SK-N-MC (cell line): ENCODE results near the gene GSS.

ENCODE experiments used
- DNase-seq: peaks from one replicate; pipeline ENCODE4 v3.0.0-alpha.2; 2011; ENCODE audit warnings: low read depth, low spot score
- H3K27ac ChIP-seq: fragments of 200-600 bp; sonication (generic); 2 replicates; pipeline ENCODE4 v1.5.1; 2016; ENCODE audit warnings: mixed run types
- H3K36me3 ChIP-seq: fragments of 200-600 bp; sonication (generic); 2 replicates; pipeline ENCODE4 v1.6.1; 2017; ENCODE audit warnings: antibody characterized with exemption, low read length, mixed read lengths; ENCODE audit not compliant: insufficient read depth
- H3K4me3 ChIP-seq: fragments of 200-600 bp; sonication (generic); 2 replicates; pipeline ENCODE4 v1.5.1; 2016
- H3K9ac ChIP-seq: fragments of 200-600 bp; sonication (generic); 2 replicates; pipeline ENCODE4 v1.8.0; 2017; ENCODE audit warnings: mixed run types, mixed read lengths; ENCODE audit not compliant: insufficient read length
- H3K9me3 ChIP-seq: fragments of 200-600 bp; sonication (generic); 2 replicates; pipeline ENCODE4 v1.6.1; 2017; ENCODE audit warnings: low read depth, mild to moderate bottlenecking, antibody characterized with exemption, low read length, moderate library complexity, mixed read lengths
- EZH2 ChIP-seq: fragments of 200-600 bp; sonication (generic); IDR thresholded peaks from one replicate; pipeline ENCODE4 v1.6.1; 2017; ENCODE audit warnings: antibody characterized with exemption
- FOXP2 ChIP-seq: optimal IDR thresholded peaks from 2 replicates; pipeline ENCODE3; 2011; ENCODE audit warnings: mild to moderate bottlenecking, moderate library complexity; ENCODE audit not compliant: insufficient read depth; ENCODE audit errors: extremely low read length, control extremely low read depth
- POLR2AphosphoS5 ChIP-seq: IDR thresholded peaks from 2 replicates; pipeline ENCODE4 v1.6.1; 2012; ENCODE audit warnings: mild to moderate bottlenecking, low read depth, low read length, borderline replicate concordance

The GSS gene

DNA sequence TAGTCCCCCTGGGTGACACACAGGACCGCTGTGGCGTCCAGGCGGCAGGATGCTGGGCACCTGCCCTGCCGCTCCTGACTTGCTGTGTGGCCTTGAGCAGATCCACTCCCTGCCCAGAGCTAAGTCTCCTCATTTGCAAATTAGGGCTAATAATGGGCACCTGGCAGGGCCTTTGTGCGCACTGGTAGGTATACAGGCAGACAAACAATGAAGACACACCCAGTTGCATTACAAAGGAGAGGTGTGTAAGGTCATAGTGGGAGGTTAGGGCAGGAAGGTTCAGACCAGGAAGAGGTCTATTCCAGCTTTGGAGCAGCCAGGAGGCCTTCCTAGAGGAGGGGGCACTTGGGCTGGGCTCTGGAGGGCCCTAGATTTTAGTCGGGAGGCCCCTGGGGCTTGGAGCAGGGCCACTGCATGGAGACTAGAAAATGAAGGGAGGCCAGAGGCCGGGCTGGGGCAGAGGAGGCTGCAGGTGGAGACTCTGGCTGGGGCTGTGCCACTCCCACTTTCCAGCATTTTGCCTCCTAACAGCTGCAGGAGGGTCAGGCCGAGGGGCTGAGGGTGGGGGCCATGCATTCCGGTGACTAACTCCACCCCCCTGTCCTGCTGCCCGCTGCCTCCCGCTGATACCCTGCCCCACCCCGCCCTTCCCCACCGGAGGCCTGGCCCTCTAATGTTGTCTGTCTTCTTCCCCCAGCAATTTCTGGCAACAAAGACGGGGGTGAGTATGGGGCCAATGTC lies 28.6 kb upstream of the GSS start:
- DNase-seq: no peak
- Histone ChIP-seq H3K27ac (no peak overlapping the region), H3K36me3 (no peaks in the 10 kb centered on the region), H3K4me3 (no peak overlapping the region), H3K9me3 (no peaks in the 10 kb centered on the region), H3K9ac (no peak overlapping the region)
- TF ChIP-seq FOXP2: no peak
- no peak for TF ChIP-seq POLR2AphosphoS5
- no peak for TF ChIP-seq EZH2

DNA sequence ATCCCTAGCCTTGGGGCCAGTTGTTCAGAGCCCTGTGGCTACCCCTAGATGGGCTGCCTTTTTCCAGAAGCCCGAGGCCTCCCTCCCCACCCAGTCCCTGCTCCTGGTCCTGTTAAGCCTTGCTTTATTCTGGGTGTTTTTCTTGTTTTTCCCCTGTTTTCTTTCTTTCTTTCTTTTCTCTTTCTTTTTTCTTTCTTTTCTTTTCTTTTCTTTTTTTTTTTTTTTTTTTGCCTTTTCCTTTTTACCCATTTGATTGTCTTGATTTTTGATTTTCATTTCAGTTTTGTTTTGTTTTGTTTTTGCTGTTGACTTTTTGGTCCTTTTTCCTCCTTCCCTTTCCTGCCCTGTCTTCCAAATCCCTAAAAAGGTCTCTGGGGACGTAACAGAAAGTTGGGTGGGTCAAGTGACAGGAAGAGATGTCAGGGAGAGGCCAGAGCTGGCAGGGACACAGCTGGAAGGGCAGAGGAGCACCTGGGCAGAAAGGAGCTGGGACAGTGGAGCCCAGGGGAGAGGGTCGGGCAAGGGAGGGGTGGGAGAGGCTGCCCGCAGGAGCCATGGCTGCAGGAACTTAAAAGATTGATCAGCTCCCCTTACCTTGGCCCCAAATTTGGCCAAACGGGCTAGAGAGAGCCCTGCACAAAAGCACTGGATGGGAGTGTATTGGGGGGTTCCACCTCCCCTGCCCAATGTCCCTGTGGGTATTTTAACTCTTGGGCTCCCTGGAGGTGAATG lies 27.6 kb upstream of the GSS start:
- TF ChIP-seq EZH2 (no peak), FOXP2 (no peak), POLR2AphosphoS5 (no peak)
- no peaks in the 10 kb centered on the region for H3K36me3 ChIP-seq
- H3K27ac ChIP-seq: no peak overlapping the region
- DNase-seq: no peak
- H3K4me3 ChIP-seq: no peak overlapping the region
- no peak overlapping the region for H3K9ac ChIP-seq
- no peaks in the 10 kb centered on the region for H3K9me3 ChIP-seq

DNA sequence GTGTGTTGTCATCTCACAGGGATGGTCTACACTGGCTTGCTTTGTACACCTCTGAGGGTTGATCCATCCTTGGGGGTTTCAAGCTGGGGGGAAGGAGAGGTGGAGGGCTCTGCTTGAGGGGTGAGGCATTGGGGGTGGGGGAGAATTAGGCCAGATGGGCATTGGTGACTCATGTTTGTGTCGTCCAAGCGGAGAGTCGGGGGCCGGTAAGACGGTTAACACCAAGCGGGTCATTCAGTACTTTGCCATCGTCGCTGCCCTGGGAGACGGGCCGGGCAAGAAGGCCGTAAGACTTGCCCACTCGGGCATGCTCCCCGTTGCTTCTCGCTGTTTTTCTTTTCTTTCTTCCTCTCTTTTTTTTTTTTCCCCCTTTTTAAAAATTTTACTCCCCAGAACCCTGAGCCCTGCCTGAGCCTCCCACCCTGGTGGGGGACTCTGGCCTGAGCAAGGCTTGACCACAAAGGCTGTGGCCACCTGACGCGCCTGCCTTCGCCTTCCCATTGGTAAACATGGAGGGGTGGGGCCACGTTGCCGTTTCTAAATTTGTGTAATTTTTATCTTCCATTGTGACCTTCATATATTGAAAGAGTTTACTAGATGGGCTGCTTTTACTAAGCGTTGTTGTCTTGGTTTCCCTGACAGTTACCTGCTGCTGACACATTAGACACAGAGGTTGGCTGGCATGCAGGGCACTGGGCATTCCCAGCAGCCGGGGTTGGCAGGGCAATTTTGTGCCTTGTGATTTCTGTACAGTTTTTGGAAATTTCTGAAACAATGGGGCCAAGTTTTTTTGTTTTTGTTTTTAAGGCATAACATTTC lies 26.9 kb upstream of the GSS start:
- H3K9me3 ChIP-seq: no peaks in the 10 kb centered on the region
- DNase-seq: no peak
- TF ChIP-seq FOXP2 (no peak), EZH2 (no peak), POLR2AphosphoS5 (no peak)
- H3K27ac ChIP-seq: no peak overlapping the region
- H3K4me3 ChIP-seq: no peak overlapping the region
- no peaks in the 10 kb centered on the region for H3K36me3 ChIP-seq
- no peak overlapping the region for H3K9ac ChIP-seq

DNA sequence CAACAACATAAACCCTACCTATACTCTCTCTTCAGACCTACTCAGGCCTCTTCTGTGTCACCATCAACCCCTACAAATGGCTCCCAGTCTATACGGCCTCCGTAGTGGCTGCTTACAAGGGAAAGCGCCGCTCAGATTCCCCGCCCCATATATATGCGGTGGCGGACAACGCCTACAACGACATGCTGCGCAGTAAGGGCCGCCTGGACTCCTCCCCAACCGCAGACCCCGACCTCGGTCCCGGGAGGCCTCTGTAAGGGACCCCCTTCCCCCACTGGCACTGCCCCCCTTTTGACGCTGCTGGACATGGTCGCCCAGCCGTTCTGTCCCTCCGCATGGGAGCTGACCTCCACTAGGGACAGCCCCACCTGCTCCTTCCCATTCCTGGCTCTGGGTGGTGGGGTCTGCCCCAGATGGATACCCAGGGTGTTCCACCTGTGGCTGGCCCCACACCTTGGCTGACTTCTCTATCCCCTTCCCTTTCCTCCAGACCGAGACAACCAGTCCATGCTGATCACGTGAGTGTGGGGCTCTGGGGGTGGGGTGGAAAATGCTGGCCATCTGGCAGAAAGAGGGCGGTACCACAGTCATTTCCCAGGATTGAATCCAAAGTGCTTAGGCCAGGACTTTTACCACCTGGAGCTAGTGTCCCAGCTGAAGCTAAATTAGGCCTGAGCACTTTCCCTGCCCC lies 25.1 kb upstream of the GSS start:
- Histone ChIP-seq H3K9ac (no peak overlapping the region), H3K27ac (no peak overlapping the region), H3K9me3 (no peaks in the 10 kb centered on the region), H3K36me3 (no peaks in the 10 kb centered on the region), H3K4me3 (no peak overlapping the region)
- DNase-seq: no peak
- no peak for TF ChIP-seq POLR2AphosphoS5
- no peak for TF ChIP-seq FOXP2
- TF ChIP-seq EZH2: no peak

DNA sequence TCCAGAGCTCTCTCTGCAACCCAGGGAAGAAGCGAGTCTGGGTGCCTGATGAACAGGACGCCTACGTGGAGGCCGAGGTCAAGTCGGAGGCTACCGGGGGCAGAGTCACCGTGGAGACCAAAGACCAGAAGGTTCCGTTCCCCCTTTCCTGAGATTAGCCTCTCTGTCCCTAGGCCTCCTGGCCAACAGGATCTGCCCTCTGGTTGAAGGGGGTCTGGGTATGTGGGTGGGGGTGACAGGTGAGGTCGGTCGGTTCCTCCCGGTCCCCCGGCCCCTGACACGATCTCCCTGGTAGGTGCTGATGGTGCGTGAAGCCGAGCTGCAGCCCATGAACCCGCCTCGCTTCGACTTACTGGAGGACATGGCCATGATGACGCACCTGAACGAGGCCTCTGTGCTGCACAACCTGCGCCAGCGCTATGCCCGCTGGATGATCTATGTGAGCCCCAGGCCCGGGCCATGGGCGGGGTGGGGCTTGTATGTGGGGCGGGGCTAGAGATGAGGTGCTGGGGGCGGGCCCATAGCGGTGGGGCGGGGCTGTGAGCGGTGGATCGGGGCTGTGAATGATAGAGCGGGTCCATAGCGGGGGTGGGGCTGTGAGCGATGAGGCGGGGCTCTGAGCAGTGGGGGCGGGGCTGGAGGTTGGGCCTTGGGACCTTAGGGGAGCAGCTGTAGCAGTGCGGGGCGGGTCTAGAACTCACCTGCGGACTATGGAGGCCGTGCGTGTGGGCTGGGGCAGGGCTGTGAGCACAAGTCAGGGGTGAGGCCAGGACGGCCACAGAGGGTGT lies 24.0 kb upstream of the GSS start:
- no peak for DNase-seq
- no peaks in the 10 kb centered on the region for H3K36me3 ChIP-seq
- no peak overlapping the region for H3K9ac ChIP-seq
- no peak overlapping the region for H3K4me3 ChIP-seq
- TF ChIP-seq FOXP2: no peak
- no peak for TF ChIP-seq EZH2
- TF ChIP-seq POLR2AphosphoS5: no peak
- no peak overlapping the region for H3K27ac ChIP-seq
- H3K9me3 ChIP-seq: no peaks in the 10 kb centered on the region

DNA sequence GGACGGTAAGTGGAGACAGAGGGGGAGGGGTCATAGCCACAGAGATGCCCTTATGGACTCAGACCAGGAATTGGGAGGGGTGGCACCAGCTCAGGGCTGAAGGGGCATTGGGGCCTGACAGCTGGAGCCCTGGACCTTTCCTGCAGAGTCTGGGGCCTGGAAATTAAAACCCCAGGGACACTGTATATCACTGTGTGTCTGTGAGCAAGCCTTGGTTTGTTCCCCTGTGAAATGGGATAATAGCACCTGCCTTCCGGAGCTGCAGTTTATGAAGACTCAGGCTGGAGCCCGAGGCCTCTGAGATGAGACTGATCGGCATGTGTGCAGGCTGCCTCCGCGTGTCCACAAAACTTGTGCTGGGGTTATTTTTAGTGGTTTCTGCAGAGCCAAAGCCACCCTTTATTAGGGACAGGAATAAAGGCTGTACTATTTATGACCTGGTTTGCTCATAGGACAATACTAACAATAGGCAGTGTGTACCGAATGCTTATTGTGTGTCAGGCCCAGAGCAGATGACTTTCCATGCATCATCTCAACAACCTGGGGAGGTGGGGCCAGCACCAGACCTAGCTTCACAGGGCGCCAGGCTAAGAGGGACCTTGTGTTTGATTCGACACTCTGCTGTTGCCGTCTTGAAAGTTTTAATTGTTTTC lies 22.6 kb upstream of the GSS start:
- Histone ChIP-seq H3K9ac (no peak overlapping the region), H3K36me3 (no peaks in the 10 kb centered on the region), H3K4me3 (no peak overlapping the region), H3K9me3 (no peaks in the 10 kb centered on the region), H3K27ac (no peak overlapping the region)
- TF ChIP-seq FOXP2 (no peak), POLR2AphosphoS5 (no peak), EZH2 (no peak)
- DNase-seq: no peak

DNA sequence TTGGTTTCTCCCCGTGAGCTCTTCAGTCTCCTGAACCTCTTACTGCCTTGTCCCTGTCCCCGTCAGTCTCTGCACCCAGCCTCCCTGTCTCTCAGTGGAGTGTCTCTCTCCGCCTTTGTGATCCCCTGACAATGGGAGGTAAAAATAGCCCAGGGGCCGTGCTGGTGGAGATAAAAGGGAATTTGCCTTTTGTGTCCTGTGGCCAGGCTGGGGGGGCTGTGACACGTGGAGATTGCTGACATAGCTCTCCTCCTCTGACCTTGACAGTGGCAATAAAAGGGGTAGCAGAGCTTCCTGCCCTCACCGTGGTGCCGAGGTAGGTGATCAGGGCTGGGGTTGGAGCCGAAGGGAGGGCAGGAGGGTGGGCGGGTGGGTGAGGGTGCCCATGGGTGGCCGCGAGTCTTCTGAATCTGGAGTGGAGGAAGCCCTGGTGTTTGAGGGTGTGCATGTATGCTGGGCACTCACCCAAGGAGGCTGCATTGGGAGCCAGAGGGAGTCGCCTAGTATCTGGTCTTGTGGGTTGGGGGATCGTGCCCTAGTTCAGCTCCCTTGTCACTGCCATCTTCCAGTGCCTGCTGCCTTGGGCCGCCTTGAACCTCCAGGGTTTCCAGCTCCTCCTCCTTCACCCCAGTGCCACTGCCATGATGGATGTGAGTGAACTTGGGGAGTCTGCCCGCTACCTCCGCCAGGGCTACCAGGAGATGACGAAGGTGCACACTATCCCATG lies 21.9 kb upstream of the GSS start:
- Histone ChIP-seq H3K9ac (no peak overlapping the region), H3K9me3 (no peaks in the 10 kb centered on the region), H3K27ac (no peak overlapping the region), H3K4me3 (no peak overlapping the region), H3K36me3 (no peaks in the 10 kb centered on the region)
- DNase-seq: no peak
- TF ChIP-seq EZH2: no peak
